Occipital lobe (tissue), 2 donors: ENCODE measurements around the gene STX17. TPM values are rescaled to one million over a fixed set of nuclear protein-coding genes. Genes with fewer than 3 reads are reported as not detected.
"Not testable (repeated sequence)": the region's sequence is repeated elsewhere in the genome, so short reads cannot be mapped to it uniquely, and the experiment has no call there.

Experiments
- DNase-seq: peaks from one replicate; lab custom pipeline; 2025; lab: John Stamatoyannopoulos, UW
- total RNA-seq: library from RNA; depleted of rRNA; stranded (reverse); fragments of >200 nt; gene quantifications from one replicate; pipeline ENCODE4 v1.2.3, GENCODE V29; 2014

STX17 gene
- total RNA-seq = 22.6 TPM

DNA sequence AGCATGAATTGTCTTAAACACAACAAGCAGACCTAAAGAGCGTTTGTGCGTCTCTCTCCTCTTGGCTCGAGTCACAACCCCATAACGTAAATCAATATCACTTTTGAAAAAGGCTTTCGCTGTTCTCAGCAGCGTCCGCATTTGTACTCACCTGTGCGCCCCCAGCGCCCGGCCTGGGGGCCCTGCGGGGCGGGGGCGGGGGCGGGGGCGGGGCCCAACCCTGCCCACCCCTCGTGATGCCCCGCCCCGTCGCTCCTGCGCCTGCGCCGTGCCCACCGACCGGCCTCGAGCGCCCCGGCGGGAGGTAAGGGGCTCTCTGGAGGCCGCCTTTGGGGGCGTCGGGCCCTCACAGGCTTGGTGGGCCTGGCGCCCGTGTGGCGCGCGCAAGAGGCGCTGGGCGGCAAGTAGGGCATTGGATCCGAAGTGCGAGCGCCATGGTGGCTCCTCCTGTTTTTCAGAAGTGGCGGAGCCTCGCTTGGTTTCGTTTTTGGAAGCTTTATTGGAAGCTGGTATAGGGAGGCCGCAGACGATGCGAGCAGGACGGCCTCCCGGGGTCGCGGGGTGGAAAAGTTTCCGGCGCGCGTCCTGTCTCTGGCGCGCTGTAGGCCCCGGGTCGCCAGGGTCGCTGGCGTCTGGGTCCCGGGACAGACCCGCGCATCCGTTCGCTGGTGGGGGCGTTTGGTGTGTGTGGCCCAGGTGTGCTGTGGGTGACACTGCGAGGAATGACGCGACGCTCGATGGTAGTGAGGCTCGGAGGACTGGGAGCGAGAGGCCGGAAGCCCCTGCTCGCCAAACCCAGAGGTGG, at the start of gene STX17:
Gene STX17 (plus strand): TSS at position 252 of the 805 bp plus-strand sequence. CDS start 8,586 bp downstream, outside the sequence.
- DNase-seq = peak; percentile 77

DNA sequence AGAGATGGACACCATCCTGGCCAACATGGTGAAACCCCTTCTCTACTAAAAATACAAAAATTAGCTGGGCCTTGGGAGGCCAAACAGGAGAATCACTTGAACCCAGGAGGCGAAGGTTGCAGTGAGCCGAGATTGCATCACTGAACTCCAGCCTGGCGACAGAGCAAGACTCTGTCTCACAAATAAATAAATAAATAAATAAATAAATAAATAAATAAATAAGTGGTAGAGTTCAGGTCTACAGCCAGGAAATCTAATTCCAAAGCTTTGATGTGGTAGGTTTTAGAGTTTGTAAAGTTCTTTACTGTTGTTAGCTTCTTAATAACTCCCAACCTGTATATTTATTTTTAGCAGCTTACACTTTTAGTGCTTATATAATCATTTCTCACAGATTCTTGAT, 48.9 kb upstream of the STX17 start:
- not testable (repeated sequence) for DNase-seq

DNA sequence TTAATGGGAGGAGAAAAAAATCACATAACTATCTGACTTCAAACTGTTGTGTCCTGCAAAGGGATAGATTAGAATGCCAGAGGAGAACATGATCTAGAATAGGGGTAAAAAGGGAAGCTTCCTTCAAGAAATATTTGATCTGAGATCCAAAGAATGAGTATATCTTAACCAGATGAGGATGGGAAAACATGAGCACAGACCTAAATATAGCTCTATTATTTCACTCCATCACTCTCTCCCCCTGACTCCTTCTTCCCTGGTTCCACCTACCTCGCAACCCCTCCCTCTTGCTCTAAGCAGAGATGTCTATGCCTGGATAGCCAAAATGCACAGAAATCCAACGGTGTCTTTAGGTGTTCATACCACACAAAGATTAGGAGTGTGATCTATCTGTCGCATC, 48.4 kb upstream of the STX17 start:
- no peak for DNase-seq

DNA sequence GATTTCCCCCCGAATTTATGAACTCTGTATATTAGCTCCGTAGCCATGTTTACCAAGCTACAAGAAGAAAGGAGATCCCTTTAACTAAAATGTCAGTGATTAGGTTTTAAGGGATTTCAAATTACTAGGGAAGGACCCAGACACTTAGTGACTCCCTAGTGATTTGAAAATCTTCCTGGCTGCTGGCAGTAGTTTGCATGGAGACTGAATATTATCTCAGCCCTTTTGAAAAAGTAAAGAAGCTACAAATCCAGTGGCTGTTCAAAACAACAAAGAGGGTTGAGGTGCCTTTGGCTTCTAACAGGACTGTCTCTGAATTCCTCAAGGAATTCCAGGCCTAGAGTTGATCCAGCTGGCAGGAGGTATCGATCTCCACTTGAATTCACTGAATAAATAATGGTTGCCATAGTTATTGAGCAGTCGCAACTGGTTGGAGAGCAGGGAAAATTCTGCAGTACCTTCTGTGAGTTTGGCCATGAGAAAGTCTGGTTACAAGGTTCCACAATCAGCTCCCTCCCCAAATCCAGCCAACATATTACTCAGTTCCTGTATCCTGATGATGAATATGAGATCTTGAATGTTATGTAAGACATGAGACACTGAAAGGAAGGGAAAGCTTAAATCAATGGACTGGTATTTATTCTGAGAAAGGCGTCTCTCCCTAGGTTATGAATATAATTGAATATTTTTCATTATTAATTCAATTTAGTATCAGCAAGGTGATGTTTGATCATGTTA, 47.0 kb upstream of the STX17 start:
- DNase-seq = no peak

DNA sequence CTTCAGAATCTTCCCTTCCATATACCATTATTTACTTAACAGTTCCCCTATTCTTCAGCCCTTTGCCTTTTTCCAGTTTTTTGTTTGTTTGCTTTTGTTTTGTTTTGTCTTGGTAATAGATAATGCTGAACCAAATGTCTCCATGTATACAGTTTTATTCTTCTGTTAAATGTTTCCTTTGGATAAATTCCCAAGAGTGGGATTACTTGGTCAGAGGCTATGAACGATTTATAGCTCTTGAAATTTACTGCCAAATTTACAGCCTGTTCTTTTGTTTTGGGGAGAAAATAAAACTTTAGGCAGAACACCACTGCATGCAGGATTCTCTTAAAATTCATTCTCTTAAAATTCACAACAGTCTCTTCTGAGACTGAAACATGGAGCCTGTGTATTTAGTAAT, 46.2 kb upstream of the STX17 start:
- no peak for DNase-seq

DNA sequence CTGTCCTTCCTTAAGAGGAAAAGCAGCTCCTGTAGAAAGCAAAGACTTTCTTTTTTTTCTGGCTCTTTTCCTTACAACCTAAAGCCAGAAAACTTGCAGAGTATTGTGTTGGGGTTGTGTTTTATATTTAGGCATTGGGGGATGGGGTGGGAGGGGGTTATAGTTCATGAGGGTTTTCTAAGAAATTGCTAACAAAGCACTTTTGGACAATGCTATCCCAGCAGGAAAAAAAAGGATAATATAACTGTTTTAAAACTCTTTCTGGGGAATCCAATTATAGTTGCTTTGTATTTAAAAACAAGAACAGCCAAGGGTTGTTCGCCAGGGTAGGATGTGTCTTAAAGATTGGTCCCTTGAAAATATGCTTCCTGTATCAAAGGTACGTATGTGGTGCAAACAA, 42.5 kb upstream of the STX17 start:
- DNase-seq = no peak

DNA sequence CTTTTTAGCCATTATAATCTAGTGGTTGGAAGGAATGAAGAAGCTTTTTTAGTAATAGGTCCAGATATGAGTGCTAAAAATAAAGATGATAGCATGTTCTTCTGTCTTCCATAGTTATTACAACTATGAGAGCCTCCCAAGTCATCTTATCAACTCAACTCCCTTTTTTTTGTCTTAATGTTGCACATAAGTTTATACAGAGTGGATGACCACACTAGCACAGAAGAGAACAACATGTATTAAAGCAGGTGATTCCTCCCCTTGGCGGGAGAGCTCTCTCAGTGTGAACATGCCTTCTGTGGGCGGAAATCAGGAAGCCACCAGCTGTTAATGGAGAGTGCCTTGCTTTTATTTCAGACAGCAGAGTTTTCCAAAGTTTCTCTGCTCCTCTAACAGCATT, 40.1 kb upstream of the STX17 start:
- DNase-seq = peak; percentile 11

DNA sequence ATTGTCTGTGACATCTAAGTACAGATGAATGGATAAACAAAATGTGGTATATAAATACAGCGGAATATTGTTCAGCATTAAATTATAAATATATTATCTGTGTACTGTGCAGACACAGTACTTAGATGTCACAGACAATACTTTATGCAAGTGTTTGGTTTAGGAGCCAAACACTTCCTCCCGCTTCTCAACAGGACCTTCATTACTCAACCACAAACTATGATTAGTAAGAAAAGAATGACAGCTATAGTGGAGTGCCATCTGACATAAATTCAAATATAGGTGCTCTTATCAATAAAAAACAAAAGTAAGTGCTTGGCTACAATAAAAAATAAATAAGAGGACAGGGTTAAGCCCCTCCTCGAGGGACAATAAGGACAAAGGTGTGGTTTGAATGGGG, 38.9 kb upstream of the STX17 start:
- DNase-seq = no peak

DNA sequence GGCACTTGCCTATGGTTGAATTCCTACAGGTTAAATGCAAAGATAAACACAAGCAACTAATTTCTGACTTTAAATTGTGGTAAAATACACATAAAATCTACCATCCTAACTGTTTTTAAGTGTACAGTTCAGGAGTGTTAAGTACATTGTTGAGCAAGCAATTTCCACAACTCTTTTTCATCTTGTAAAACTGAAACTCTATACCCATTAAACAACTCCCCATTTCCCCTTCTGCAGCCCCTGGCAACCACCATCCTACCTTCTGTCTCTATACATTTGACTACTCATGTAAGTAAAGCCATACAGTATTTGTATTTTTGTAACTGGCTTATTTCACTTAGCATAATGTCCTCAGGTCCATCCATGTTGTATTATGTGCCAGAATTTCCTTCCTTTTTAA, 38.5 kb upstream of the STX17 start:
- DNase-seq = no peak

DNA sequence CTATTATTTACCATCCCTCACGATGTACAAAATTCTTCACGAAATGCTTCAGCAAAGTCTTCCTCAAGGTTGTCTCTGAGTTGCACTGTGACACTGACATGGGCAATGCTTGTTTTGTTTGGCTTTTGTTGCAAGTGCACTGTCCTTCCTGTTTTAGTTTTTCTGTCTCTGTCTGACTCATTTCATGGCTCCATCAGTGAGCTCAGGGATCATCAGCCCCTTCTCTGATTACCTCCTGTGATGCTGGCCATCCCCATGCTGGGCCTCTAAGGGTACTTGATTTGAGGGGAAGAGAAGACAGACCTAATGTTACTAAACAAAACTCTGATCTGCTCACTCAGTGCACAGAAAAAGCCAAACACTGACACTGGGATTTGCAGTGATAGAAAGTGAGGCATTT, 37.6 kb upstream of the STX17 start:
- no peak for DNase-seq

DNA sequence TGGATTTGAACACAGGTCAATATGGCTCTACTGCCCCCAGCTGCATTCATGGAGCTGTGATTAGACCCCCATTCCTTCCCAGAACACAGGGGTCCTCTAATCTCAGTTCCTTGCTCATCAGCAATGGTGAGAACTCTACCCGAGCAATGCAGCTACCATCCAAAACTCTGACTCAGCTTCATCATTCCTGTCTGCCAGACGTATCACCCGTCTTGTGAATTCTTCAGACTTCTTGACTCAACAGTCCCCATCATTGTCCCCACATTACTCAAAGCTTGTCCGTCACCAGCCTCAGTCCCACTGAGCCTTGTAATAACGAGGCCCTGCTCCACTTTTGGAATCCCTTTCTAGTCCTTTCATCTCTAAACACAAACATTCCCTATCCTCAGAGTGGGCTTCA, 36.3 kb upstream of the STX17 start:
- no peak for DNase-seq

DNA sequence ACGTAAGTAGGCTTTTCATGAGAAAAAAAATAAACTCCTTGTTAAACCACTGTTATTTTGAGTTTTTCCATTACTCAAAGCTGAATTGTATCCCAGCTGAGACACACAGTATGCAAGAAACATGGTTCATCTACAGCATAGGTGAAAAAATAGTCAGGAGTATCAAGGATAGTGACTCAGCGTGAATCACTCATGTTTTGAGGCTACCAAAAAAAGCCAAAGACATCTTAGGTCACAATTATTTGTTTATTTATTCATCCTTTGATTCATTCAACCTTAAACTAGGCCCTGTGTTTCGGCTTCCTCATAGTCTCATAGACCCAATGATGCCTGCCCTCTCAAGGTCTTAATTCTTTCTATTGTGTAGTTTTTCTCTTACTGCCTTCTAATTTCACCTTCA, 32.9 kb upstream of the STX17 start:
- DNase-seq = no peak

DNA sequence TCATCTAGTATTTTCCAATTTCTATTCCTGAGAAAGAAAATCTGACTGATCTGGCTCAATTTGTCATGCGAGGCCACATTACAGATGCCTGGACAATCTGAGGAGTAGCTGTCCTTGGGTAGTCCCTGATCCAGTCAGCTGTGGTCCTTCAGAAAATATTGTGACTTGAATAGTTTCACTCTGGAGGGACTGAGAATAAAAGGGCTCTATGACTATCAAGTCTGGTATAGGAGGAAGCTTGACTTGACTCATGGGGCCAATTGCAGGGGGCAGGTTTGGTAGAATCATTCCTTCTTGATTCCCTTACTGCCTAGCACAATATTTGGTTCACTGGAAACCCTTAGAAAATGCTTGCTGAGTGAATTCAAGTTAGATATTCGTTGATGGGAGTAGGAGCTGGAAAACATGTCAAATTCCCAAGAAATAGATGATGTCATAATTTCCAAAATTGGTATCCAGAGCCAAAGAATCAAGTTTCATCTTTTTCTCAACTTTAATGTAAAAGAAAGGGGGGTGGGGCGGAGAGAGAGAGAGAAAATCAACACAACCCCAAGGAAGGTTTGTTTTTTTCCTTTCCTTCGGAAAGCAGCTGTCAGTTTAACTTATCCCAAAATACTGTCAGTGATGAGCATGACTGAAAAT, 32.4 kb upstream of the STX17 start:
- no peak for DNase-seq

DNA sequence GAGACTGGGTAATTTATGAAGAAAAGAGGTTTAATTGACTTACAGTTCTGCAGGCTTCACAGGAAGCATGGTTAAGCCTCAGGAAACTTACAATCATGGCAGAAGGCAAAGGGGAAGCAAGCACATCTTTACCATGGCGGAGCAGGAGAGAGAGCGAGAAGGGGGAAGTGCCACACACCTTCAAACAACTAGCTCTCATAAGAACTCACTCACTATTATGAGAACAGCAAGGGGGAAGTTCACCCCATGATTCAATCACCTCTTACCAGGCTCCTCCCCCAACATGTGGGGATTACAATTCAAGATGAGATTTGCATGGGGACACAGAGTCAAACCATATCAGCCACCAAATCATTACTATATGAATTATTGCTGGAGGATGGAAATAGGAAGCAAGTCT, 30.3 kb upstream of the STX17 start:
- no peak for DNase-seq

DNA sequence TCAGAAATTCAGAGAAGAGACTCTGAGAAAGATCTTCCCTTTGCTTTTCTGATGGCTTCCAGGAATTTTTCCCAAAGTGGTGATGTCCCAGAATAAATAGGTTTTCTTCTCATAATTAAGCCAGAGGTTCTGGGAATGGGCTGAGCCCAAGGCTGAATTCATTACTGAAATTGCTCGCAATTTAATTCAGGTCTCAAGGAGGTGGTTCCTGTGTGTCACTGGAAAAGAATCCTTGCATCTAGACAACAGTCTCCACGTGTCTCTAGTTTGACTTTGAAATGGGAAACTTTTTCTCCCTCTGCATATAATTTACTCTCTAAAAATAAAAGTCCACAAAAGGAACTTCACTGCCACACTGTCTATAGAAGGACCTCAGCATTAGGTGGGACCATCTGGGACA, 27.8 kb upstream of the STX17 start:
- no peak for DNase-seq

DNA sequence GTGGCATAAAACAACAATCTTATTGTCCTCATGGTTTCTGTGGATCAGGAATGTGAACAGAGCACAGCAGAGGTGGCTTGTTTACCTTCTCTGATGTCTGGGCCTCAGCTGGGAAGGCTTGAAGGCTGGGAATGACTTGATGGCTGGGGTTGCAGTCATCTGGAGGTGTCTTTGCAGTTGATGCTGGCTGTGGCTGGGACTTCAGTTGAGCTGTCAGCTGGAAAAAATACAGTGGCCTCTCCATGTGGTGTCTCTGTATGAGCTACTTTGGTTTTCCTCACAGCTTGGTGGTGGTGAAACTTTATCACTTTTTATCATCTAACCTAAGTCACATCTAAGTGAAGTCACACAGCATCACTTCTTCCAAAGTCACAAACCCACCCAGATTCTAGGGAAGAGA, 24.7 kb upstream of the STX17 start:
- no peak for DNase-seq

DNA sequence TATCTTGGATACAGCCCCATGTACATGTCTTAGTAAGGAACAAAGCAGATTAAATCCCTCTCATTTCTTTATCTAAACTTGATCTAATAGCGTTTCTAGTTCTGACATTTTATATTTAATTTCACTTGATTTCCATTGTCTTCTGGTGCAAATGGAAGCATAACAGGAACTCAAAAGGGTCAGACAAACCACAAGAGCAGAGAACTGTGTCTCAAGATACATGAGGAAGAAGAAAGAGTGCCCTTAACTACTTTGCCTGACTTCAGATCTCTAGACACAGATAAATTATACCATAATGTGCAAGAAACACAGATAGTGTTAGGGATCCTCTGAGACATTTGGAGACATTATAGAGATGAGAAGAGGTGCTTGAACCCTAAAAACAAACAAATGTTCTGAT, 20.7 kb upstream of the STX17 start:
- DNase-seq = no peak

DNA sequence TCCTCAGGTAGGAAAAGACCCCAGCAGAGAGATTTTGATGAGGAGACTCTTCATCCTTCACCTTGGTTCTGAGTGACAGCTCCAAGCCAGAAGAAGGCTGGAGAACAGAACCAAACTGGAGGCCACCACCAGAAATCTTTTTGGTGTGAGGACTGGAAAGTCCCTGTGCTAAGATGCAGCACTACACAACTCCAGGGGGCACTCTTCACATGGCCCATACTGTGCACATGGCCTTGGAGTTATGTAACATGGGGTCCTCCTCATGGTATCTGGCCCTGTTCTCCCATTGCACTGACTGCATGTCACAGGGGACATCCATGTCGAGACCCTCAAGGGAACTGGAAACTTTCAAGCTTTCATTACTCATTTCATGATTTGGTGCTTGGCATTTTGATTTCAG, 17.3 kb upstream of the STX17 start:
- no peak for DNase-seq

DNA sequence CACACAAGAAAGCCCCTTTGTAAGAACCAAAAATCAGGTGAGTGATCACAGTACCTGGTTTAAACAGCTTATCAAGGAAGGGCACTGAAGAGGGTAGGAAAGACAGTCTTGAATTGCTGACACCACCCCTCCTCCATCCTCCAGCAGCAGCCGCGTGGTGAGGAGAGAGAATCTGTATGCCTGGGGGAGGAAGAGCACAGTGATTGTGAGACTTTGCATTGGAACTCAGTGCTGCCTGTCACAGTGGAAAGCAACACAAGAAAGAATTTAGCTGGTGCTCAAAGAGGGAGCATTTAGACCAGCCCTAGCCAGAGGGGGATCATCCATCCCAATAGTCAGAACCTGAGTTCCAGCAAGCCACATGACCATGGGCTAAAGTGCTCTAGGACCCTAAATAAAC, 11.6 kb upstream of the STX17 start:
- DNase-seq = no peak

DNA sequence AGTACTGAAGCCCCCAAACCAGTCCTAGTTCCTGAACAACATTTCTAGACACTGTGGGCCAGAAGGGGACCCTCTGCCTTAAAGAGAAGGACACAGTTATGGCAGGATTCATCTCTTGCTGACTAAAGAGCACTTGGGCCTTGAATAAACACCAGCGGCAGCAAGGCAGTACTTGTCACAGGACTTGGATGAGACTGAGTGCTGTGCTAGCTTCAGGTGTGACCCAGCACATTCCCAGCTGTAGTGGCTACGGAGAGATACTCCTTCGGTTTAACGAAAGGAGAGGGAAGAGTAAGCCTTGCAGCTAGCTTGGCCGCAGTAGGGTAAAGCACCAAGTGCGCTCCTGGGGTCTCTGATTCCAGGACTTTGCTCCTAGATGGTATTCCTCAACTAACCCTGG, 10.9 kb upstream of the STX17 start:
- no peak for DNase-seq

DNA sequence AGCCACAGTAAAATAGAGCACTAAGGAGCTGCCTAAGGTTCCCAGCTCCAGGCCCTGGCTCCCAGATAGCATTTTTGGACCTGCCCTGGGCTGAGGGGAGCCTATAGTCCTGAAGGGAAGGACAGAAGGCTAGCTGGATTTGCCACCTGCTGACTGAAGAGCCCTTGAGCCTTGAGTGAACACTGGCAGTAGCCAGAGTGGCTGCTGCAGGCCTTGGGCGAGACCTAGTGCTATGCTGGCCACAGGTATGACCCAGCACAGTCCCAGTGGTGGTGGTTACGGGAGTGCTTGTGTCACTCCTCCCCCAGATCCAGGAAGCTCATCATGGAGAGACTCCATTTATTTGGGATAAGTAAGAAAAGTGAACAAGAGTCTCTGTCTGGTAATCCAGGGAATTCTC, 10.3 kb upstream of the STX17 start:
- no peak for DNase-seq

DNA sequence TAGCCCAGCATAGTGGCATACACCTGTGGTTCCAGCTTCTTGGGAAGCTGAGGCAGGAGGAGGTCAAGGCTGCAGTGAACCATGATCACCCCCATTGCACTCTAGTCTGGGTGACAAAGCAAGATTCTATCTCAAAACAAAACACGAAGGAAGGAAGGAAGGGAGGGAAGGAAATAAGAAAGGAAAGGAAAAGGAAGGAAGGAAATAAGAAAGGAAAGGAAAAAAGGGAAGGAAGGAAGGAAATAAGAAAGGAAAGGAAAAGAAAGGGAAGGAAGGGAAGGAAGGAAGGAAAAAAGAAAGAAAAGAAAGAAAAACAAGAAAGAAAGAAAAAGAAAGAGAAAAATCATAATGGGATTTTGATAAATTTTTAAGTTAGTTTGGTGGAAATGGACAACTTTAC, 3.1 kb upstream of the STX17 start:
- no peak for DNase-seq
